ENCODE data around the gene ZNF146.

Gene ZNF146

GRCh38 chr19:36256064-36256463 is 41.2 kb downstream of the ZNF146 start:
- no peak overlapping the region for H3K4me3 ChIP-seq (ENCODE audit: low read depth, low read length)
- no peak for DNase-seq (ENCODE audit: low read depth)
- TF ChIP-seq CTCF (IDR thresholded peaks at IDR 0.05; ENCODE audit: low read depth, low read length, missing control alignments) = no peak

GRCh38 chr19:36256853-36257519 is 42.1 kb downstream of the ZNF146 start:
- no peak overlapping the region for H3K4me3 ChIP-seq (ENCODE audit: low read depth, low read length)
- no peak for DNase-seq (ENCODE audit: low read depth)
- no peak for TF ChIP-seq CTCF (IDR thresholded peaks at IDR 0.05; ENCODE audit: low read depth, low read length, missing control alignments)

GRCh38 chr19:36257520-36257876 is 42.6 kb downstream of the ZNF146 start:
- no peak overlapping the region for H3K4me3 ChIP-seq (ENCODE audit: low read depth, low read length)
- no peak for TF ChIP-seq CTCF (IDR thresholded peaks at IDR 0.05; ENCODE audit: low read depth, low read length, missing control alignments)
- DNase-seq (ENCODE audit: low read depth) = no peak

- TF ChIP-seq CTCF (IDR thresholded peaks at IDR 0.05; ENCODE audit: low read depth, low read length, missing control alignments) = no peak
- DNase-seq (ENCODE audit: low read depth) = no peak
- H3K4me3 ChIP-seq (ENCODE audit: low read depth, low read length) = no peak overlapping the region
Measured at GRCh38 chr19:36258028-36258875, 43.3 kb downstream of the ZNF146 start.

- no peak for TF ChIP-seq CTCF (IDR thresholded peaks at IDR 0.05; ENCODE audit: low read depth, low read length, missing control alignments)
- no peak overlapping the region for H3K4me3 ChIP-seq (ENCODE audit: low read depth, low read length)
- DNase-seq (ENCODE audit: low read depth) = no peak
Measured at GRCh38 chr19:36259211-36259610, 44.3 kb downstream of the ZNF146 start.

- no peak for TF ChIP-seq CTCF (IDR thresholded peaks at IDR 0.05; ENCODE audit: low read depth, low read length, missing control alignments)
- H3K4me3 ChIP-seq (ENCODE audit: low read depth, low read length) = no peak overlapping the region
- DNase-seq (ENCODE audit: low read depth) = no peak
Measured at GRCh38 chr19:36265064-36265463, 50.2 kb downstream of the ZNF146 start.
